Adrenal gland (tissue), 12 donors: ENCODE results near the gene CDK9. TPM values are rescaled to one million over a fixed set of nuclear protein-coding genes. Genes with fewer than 3 reads are reported as not detected.

Source experiments
- DNase-seq, 7 donors: peaks; one replicate each; pipeline ENCODE4 v3.0.0-alpha.2; 2019 to 2020
- H3K27ac ChIP-seq, 5 donors: fragments of 200-600 bp; sonication (generic) in 4 of 5; 1 replicate in 3 of 5; 2 replicates in 2 of 5; pipeline versions ENCODE4 v1.5.1 to v1.8.0; 2016 to 2020; ENCODE audit warnings: mild to moderate bottlenecking in 1 of 5
- H3K27me3 ChIP-seq: fragments of 200-600 bp; 2 replicates; pipeline ENCODE4 v1.8.0; 2021
- H3K36me3 ChIP-seq, 2 donors: fragments of 200-600 bp; replicated peaks in 1 of 2; 1 replicate in 1 of 2; 2 replicates in 1 of 2; pipeline versions ENCODE4 v1.5.1 to v1.8.0; 2018 to 2022
- H3K4me1 ChIP-seq, 2 donors: fragments of 200-600 bp; replicated peaks in 1 of 2; 1 replicate in 1 of 2; 2 replicates in 1 of 2; pipeline versions ENCODE4 v1.5.1 to v1.8.0; 2018 to 2021
- H3K4me3 ChIP-seq, 4 donors: fragments of 200-600 bp; sonication (generic) in 3 of 4; one replicate each; pipeline ENCODE4 v1.5.1; 2016 to 2018
- H3K9me3 ChIP-seq, 3 donors: fragments of 200-600 bp; sonication (generic) in 1 of 3; replicated peaks in 1 of 3; 1 replicate in 2 of 3; 2 replicates in 1 of 3; pipeline versions ENCODE4 v1.5.1 to v1.8.0; 2016 to 2021
- CTCF ChIP-seq, 6 experiments: fragments of 450-650 bp in 4 of 6; fragments of 200-600 bp in 2 of 6; sonication (generic) in 1 of 6; IDR thresholded peaks; 1 replicate in 5 of 6; 2 replicates in 1 of 6; pipeline versions ENCODE4 v1.5.1 to v1.8.0; 2016 to 2021; ENCODE audit warnings: antibody characterized with exemption in 6 of 6, mild to moderate bottlenecking in 2 of 6, moderate library complexity in 1 of 6
- POLR2A ChIP-seq, 2 donors: fragments of 450-650 bp; IDR thresholded peaks; one replicate each; pipeline ENCODE4 v1.6.1; 2017; ENCODE audit warnings: antibody characterized with exemption in 2 of 2, mild to moderate bottlenecking in 2 of 2, moderate library complexity in 1 of 2
- WGBS, 4 donors: extraction: QIAGEN DNeasy Blood & Tissue Kit in 2 of 4; methylation state at CpG; one replicate each; pipeline versions ENCODE4 v1.1.5 to v1.1.7; 2013 to 2017; 5-methylcytosine and 5-hydroxymethylcytosine counted together
- intact Hi-C, 2 donors: fragments of 100-400 bp; cut with DNase I; formaldehyde crosslinking; loops; one replicate each; pipeline versions ENCODE4 v1.14.1 to v1.15.0; 2022 to 2023
- polyA plus RNA-seq, 3 donors: library from polyadenylated mRNA; stranded (reverse); fragments of 200-250 nt in 2 of 3; fragments of 350-450 nt in 1 of 3; fragmentation: Illumina TruSeq in 1 of 3; extraction: RNeasy Lipid Tissue Mini Kit (QIAGEN cat#74804) in 1 of 3; gene quantifications; one replicate each; pipeline ENCODE4 v1.2.3, GENCODE V29; 2013 to 2014
- total RNA-seq, 9 donors: library from RNA; depleted of rRNA in 4 of 9; stranded (reverse); fragments of >200 nt in 4 of 9; fragments of 120-200 nt in 1 of 9; fragmentation: NEBNext Ultra II Directional in 1 of 9; extraction: Animal tissue kit (Norgen Biotek cat#: 25700) in 1 of 9; gene quantifications; one replicate each; pipeline versions ENCODE4 v1.1.0 to v1.2.4, GENCODE V29; 2013 to 2023
- donor health status: healthy with polysubstance abuse.
- donor health status: Bipolar disorder and iron deficiency.
- donor health status: DM: yes; HTN: yes; CAD: no.
- donor health status: DM: no; HTN: no; CAD: no.
- donor health status: DM: no; HTN: no; CAD: no.
- donor health status: DM: yes; HTN: yes; CAD: no.

Gene CDK9
- total and polyA plus RNA-seq, 12 donors: 41.0 to 238 (median 117) TPM

DNA sequence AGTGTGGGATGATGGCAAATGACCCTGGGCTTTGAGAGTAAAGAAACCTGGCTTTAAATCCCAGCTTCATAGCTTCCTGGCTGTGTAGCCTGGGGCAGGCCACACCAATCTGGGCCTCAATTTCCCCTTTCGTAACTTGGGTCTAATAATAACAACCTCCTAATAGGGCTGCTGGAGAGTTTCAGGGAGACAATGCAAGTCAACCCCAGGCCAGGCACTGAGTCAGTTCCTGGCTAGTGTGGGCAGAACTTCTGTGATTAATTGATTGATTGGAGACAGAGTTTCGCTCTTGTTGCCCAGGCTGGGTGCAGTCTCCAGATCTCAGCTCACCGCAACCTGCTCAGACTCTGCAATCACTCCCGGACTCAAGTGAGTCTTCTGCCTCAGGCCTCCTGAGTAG is 4.0 kb upstream of the CDK9 start:
- H3K4me3 ChIP-seq: no peak overlapping the region
- H3K27ac ChIP-seq: no peak overlapping the region
- no peak for DNase-seq
- WGBS, 4 donors: 82 to 92% (median 86%) methylated on average over 4 of the region's 4 CpGs
- H3K9me3 ChIP-seq: no peaks in the 10 kb centered on the region
- intact Hi-C loops: loop anchor here (5.0 kb wide), 1 partner anchor 40 kb away; no protein-coding TSS in a partner anchor
- H3K4me1 ChIP-seq: peaks cover under 1 to 9% of the 10 kb centered on the region in 2 donors
- H3K36me3 ChIP-seq: peaks cover 0 to 2% of the 10 kb centered on the region in 2 donors
- H3K27me3 ChIP-seq: no peaks in the 10 kb centered on the region
- TF ChIP-seq CTCF (IDR thresholded peaks at IDR 0.05) (no peak), POLR2A (IDR thresholded peaks at IDR 0.05) (no peak)

DNA sequence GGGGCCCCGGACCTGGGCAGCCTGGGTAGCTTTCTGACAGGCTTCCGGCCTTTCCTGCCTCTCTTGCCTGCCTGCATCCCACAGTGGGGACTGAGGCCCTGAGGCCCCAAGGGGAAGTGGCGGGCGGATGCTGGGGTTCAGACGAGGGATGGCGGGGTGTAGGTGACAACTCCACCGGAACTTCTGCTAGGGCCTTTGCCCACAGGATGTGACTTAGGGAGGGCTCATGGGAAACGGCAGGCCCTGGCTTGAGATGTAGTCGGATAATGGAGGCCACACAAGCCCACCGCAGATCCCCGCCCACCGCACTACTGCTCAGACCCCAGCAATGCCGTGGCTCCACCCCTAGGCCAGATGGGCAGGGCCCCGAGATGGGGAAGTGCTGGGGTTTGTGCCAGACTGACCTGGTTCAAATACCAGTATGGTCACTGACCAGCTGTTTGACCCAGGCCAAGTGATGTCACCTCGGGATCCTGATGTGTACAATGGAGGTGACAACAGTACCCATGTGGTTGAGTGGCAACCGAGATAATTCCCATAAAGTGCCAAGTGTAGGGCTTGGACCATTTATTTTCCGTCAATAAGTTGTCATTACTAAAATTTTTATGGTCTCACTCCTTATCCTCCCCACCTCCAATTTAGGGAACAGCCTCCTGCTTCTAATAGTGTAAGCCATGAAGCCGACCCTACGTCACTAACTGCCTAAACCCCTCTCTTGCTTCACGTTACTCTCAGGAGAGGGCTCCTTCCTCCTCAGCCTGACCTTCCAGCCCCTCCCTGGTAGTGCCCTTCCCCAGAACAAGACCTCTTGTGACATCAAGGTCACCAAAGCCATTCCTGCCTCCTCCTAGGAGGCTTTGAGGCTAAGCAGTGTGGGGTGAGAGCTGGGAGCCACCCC is 2.5 kb upstream of the CDK9 start:
- TF ChIP-seq CTCF (IDR thresholded peaks at IDR 0.05): no peak
- no peak for TF ChIP-seq POLR2A (IDR thresholded peaks at IDR 0.05)
- H3K27me3 ChIP-seq: no peaks in the 10 kb centered on the region
- H3K27ac ChIP-seq: peak overlapping the region in 3 of 5 donors; percentile 28 to 99 (median 31)
- intact Hi-C loops: loop anchor here (5.0 kb wide), 1 partner anchor 41 kb away; no protein-coding TSS in a partner anchor
- peaks cover 5 to 24% of the 10 kb centered on the region in 2 donors for H3K4me1 ChIP-seq
- WGBS, 4 donors: 57 to 72% (median 67%) methylated on average over 13 to 20 of the region's 20 CpGs
- H3K9me3 ChIP-seq: no peaks in the 10 kb centered on the region
- H3K4me3 ChIP-seq: no peak overlapping the region
- DNase-seq: peak in 2 of 7 donors; percentile 37 to 56
- H3K36me3 ChIP-seq: peaks cover 0 to 18% of the 10 kb centered on the region in 2 donors

DNA sequence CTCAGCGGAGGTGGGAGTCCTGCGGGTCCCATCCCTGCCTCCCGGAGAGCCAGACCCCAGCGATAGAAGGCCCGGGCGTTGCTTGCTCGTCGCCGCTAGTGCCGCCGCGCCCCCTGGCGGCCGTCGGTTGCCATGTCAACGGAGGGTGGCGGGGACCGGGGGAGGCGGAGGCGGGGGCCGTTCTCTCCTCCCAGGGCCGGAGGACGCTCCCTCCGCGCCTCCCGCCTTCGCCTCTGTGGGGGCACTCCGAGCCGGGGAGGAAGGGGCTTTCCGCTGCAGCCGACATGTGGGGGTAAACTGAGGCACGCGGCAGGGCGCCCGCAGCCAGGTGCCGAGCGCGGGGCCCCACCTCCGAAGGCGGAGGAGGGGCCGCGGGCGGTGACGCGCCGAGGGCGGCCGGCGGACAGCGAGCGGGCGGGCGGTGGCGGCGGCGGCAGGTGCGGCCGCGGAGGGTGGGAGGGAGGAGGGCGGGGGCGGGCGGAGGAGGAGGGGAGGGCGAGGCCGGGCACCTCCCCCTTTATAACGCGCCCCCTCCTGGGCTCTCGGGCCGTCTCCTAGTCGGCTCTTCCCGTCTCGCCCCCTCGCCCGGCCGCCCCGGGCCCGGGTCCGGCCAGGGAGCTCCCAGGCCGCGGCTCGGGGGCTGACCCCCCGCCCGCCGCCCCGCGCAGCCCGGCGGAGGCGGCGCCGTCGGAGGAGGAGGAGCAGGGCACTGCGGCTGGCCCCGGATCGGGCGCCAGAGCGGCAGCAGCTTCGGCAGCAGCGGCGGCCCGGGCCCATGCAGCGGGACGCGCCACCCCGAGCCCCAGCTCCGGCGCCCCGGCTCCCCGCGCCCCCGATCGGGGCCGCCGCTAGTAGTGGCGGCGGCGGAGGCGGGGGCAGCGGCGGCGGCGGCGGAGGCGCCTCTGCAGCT is 556 bp upstream of the CDK9 start:
- H3K9me3 ChIP-seq: no peaks in the 10 kb centered on the region
- peaks cover 12 to 42% of the 10 kb centered on the region in 2 donors for H3K4me1 ChIP-seq
- H3K36me3 ChIP-seq: peaks cover 0 to 37% of the 10 kb centered on the region in 2 donors
- H3K27me3 ChIP-seq: no peaks in the 10 kb centered on the region
- WGBS, 4 donors: 0 to 1% (median 1%) methylated on average over 16 to 115 of the region's 123 CpGs; no CpG with 5 or more reads in 1 of the 4 donors
- peak overlapping the region; percentile 40 to 99 (median 96) for H3K27ac ChIP-seq
- peak in 1 of 2 donors; percentile 55 for TF ChIP-seq POLR2A (IDR thresholded peaks at IDR 0.05)
- TF ChIP-seq CTCF (IDR thresholded peaks at IDR 0.05): peak; percentile 75 to 95 (median 93)
- DNase-seq: peak; percentile 82 to 94 (median 89)
- intact Hi-C loops: no loop called here
- peak overlapping the region in 2 of 4 donors; percentile 72 to 100 for H3K4me3 ChIP-seq

GRCh38 chr9:127786773-127787104 is 905 bp downstream of the CDK9 start:
- no peaks in the 10 kb centered on the region for H3K27me3 ChIP-seq
- intact Hi-C loops: no loop called here
- H3K9me3 ChIP-seq: no peaks in the 10 kb centered on the region
- H3K4me3 ChIP-seq: peak overlapping the region; percentile 49 to 100 (median 84)
- TF ChIP-seq CTCF (IDR thresholded peaks at IDR 0.05) (peak in 5 of 6 experiments; percentile 34 to 62 (median 47)), POLR2A (IDR thresholded peaks at IDR 0.05) (no peak)
- WGBS, 4 donors: 1 to 2% (median 1%) methylated on average over 5 to 12 of the region's 12 CpGs
- H3K27ac ChIP-seq: peak overlapping the region; percentile 58 to 99 (median 96)
- DNase-seq: no peak
- H3K36me3 ChIP-seq: peaks cover 0 to 51% of the 10 kb centered on the region in 2 donors
- H3K4me1 ChIP-seq: peaks cover 19 to 52% of the 10 kb centered on the region in 2 donors
